GM12878 (cell line): Measurements from ENCODE around the gene SAFB. TPM values are rescaled to one million over a fixed set of nuclear protein-coding genes. Genes with fewer than 3 reads are reported as not detected.

Source experiments
- ETV6 ChIP-seq, 2 experiments: fragments of 450-650 bp in 1 of 2; IDR thresholded peaks in 1 of 2; conservative IDR thresholded peaks in 1 of 2; 2 replicates each; pipeline ENCODE4 v1.6.1; 2014; ENCODE audit warnings: antibody characterized with exemption in 1 of 2, borderline replicate concordance in 1 of 2, low read depth in 1 of 2, mild to moderate bottlenecking in 1 of 2, moderate library complexity in 1 of 2
- NBN ChIP-seq: fragments of 450-650 bp; IDR thresholded peaks from 2 replicates; pipeline ENCODE4 v1.6.1; 2016
- ZNF622 ChIP-seq: fragments of 450-650 bp; IDR thresholded peaks from 2 replicates; pipeline ENCODE4 v1.6.1; 2017; ENCODE audit warnings: mild to moderate bottlenecking, inconsistent platforms
- polyA plus RNA-seq, 11 experiments: library from polyadenylated mRNA; depleted of rRNA in 4 of 11; unstranded in 6 of 11; stranded (reverse) in 5 of 11; fragments of >200 nt; fragmentation: Nextera tagmentation in 4 of 11; fragmentation: Illumina TruSeq in 1 of 11; extraction: Ambion mirVana in 4 of 11; extraction: Trizol in 1 of 11; gene quantifications; 1 replicate in 1 of 11; 2 replicates in 10 of 11; pipeline versions ENCODE4 v1.2.1 to v1.2.3, GENCODE V29; 2011 to 2016; ENCODE audit warnings: inconsistent platforms in 2 of 11, missing spikeins in 2 of 11, low read depth in 1 of 11
- total RNA-seq, 4 experiments: library from RNA; depleted of rRNA in 3 of 4; stranded (reverse); fragments of >200 nt in 3 of 4; fragmentation: Illumina TruSeq in 1 of 4; extraction: Trizol in 1 of 4; gene quantifications; 2 replicates each; pipeline versions ENCODE4 v1.2.1 to v1.2.3, GENCODE V29; 2013 to 2021
- TF ChIP-seq, protein P1 (sequence below): fragments of 450-650 bp; IDR thresholded peaks from 2 replicates; pipeline ENCODE4 v1.6.1; 2016; ENCODE audit warnings: mild to moderate bottlenecking, moderate library complexity, borderline replicate concordance
- TF ChIP-seq, protein P2 (sequence below): IDR thresholded peaks from 2 replicates; pipeline ENCODE4 v1.6.1; 2012; ENCODE audit warnings: low read depth, low read length, improper control_type of control experiment

Gene SAFB
- total and polyA plus RNA-seq, 10 of the 15 experiments (the other 5 are each of a cell fraction or from before 2014, with no cell fraction given): 1.6 to 131 (median 61.2) TPM

DNA sequence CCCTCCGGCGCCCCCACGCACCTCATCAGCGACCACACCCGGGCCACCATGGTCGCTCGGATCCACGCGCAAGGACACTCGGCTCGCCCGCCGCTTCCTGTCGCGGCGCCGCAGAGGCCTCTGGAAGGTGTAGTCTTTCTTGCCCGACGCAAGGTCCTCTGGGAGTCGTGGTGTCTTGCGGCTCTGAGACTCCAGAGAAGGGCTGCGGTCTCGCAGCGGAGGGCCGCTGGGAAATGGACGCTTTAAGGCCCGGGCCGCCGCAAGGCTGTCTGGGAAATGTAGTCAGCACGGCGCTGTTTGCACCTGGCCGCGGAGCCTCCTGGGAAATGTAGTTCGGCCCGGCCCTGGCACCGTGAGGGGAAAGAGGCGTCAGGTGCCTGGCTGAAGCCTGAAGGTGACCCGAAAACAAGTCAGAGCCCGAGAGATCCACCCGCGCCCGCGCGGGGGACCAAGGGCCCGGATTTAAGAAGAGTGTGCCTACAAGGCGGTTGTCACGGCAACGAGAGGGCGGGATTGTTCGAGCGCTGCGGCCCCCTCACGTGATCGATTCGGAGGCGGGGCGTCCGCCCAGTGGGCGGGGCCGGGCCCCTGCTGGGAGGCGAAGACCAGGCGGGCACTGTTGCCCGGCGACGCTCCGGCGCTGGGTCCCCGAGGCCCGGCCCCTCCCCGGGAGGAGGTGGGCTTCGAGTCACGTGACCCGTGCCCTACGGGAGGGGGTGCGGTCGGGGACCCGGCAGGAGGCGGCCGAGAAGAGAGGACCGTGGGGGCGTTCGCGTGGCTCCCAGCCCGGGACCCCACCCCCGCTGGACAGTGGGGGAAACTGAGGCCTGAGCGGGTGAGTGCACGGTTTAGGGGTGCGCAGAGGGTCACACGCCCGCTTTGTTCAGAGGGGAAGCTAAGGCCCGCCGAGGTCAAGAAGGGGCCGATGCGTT lies 57.8 kb downstream of the SAFB start, which contains the start of the genes HSD11B1L and MICOS13 (continued):
- TF ChIP-seq, protein P1, sequence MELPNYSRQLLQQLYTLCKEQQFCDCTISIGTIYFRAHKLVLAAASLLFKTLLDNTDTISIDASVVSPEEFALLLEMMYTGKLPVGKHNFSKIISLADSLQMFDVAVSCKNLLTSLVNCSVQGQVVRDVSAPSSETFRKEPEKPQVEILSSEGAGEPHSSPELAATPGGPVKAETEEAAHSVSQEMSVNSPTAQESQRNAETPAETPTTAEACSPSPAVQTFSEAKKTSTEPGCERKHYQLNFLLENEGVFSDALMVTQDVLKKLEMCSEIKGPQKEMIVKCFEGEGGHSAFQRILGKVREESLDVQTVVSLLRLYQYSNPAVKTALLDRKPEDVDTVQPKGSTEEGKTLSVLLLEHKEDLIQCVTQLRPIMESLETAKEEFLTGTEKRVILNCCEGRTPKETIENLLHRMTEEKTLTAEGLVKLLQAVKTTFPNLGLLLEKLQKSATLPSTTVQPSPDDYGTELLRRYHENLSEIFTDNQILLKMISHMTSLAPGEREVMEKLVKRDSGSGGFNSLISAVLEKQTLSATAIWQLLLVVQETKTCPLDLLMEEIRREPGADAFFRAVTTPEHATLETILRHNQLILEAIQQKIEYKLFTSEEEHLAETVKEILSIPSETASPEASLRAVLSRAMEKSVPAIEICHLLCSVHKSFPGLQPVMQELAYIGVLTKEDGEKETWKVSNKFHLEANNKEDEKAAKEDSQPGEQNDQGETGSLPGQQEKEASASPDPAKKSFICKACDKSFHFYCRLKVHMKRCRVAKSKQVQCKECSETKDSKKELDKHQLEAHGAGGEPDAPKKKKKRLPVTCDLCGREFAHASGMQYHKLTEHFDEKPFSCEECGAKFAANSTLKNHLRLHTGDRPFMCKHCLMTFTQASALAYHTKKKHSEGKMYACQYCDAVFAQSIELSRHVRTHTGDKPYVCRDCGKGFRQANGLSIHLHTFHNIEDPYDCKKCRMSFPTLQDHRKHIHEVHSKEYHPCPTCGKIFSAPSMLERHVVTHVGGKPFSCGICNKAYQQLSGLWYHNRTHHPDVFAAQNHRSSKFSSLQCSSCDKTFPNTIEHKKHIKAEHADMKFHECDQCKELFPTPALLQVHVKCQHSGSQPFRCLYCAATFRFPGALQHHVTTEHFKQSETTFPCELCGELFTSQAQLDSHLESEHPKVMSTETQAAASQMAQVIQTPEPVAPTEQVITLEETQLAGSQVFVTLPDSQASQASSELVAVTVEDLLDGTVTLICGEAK: peak; percentile 90
- TF ChIP-seq NBN: 0 out of 2 replicates have a peak, but pooled peaks have one; percentile 7
- no peak for TF ChIP-seq ZNF622
- TF ChIP-seq ETV6 (conservative IDR thresholded peaks at IDR 0.05 in 1 of 2, IDR thresholded peaks at IDR 0.05 in 1 of 2; ENCODE audit: borderline replicate concordance in 1 of 2, low read depth in 1 of 2): no peak
- TF ChIP-seq, protein P2, sequence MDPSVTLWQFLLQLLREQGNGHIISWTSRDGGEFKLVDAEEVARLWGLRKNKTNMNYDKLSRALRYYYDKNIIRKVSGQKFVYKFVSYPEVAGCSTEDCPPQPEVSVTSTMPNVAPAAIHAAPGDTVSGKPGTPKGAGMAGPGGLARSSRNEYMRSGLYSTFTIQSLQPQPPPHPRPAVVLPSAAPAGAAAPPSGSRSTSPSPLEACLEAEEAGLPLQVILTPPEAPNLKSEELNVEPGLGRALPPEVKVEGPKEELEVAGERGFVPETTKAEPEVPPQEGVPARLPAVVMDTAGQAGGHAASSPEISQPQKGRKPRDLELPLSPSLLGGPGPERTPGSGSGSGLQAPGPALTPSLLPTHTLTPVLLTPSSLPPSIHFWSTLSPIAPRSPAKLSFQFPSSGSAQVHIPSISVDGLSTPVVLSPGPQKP: peak; percentile 61
- TF ChIP-seq, all 136 proteins: peak for 60
